HG03521 (cell line): ENCODE results near the gene CRB2.

Experiments
- ATAC-seq: cut with Tn5 transposase; IDR thresholded peaks from one replicate; pipeline ENCODE4 v1.9.1; 2021; ENCODE audit warnings: mild to moderate bottlenecking, moderate library complexity; ENCODE audit not compliant: unreplicated experiment

Gene CRB2

GRCh38 chr9:123418506-123418905 is 62.5 kb downstream of the CRB2 start:
- no peak for ATAC-seq

- ATAC-seq = no peak
Measured at GRCh38 chr9:123419091-123419490, 63.1 kb downstream of the CRB2 start.

GRCh38 chr9:123419721-123420591 is 64.0 kb downstream of the CRB2 start:
- ATAC-seq = no peak

- no peak for ATAC-seq
Measured at GRCh38 chr9:123420592-123421111, 64.7 kb downstream of the CRB2 start.

GRCh38 chr9:123421186-123421585 is 65.2 kb downstream of the CRB2 start:
- no peak for ATAC-seq

GRCh38 chr9:123421801-123422455 is 65.9 kb downstream of the CRB2 start:
- ATAC-seq = no peak

- ATAC-seq = no peak
Measured at GRCh38 chr9:123422635-123423310, 66.8 kb downstream of the CRB2 start.

- no peak for ATAC-seq
Measured at GRCh38 chr9:123423311-123423640, 67.3 kb downstream of the CRB2 start.

GRCh38 chr9:123424131-123424530 is 68.1 kb downstream of the CRB2 start:
- ATAC-seq = no peak

GRCh38 chr9:123424552-123425225 is 68.7 kb downstream of the CRB2 start:
- ATAC-seq = no peak

GRCh38 chr9:123425261-123425821 is 69.3 kb downstream of the CRB2 start:
- no peak for ATAC-seq

GRCh38 chr9:123425836-123426365 is 69.9 kb downstream of the CRB2 start:
- ATAC-seq = no peak

- no peak for ATAC-seq
Measured at GRCh38 chr9:123426406-123426805, 70.4 kb downstream of the CRB2 start.
